Cortex of kidney (tissue), 1 donor: ENCODE data around the gene OR1F1.
"Not testable (repeated sequence)": the region's sequence is repeated elsewhere in the genome, so short reads cannot be mapped to it uniquely, and the experiment has no call there.

ENCODE experiments used
- DNase-seq: peaks from one replicate; lab custom pipeline; 2025; lab: John Stamatoyannopoulos, UW

Gene OR1F1

DNA sequence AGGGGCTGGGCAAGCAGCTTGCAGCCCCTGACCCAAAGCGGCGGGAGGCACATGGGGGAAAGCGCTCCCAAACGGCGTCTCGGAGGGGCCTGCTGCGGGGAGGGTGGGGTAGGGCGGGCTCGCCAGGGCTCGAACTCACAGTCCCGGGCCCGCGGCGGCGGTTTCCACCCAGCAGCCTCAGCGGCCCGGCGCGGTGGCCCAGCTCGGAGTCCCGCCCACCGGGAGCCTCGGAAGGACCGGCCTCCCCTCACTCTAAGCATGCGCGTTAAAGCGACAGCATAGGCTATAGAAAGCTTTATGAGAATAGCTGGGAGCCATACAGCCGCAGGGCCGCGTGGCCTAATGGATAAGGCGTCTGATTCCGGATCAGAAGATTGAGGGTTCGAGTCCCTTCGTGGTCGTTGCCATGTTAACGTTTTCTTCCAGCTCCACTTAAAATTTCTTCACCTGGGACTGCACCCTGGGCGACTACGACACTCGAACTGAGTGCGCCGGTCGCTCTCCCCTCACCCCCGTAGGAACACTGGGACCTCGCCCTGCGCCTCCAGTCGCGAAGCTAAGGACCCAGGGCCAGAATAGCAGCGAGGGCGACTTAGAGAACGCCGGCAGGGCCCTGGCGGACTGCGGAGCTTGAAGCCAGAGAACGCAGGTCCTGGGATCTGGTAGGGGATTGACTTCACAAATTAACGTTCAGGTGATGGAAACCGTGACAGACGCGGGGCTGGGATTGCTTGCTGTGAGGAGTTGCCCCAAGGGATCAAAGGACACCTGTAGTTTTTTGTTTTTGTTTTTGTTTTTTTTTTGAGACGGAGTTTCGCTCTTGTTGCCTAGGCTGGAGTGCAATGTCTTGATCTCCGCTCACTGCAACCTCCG is 37.4 kb upstream of the OR1F1 start:
- no peak for DNase-seq

DNA sequence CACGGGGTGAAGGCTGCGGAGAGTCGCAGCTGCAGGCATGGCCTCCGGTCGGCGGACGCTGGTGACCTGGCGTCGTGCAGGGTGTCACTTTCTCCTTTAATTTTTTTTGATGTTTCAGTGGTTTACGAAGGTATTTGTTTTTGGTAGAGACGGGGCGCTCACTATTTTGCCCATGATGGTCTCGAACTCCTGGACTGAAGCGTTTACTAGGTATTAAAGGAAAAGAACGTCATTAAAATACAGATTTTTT is 36.1 kb upstream of the OR1F1 start:
- DNase-seq, result no peak

DNA sequence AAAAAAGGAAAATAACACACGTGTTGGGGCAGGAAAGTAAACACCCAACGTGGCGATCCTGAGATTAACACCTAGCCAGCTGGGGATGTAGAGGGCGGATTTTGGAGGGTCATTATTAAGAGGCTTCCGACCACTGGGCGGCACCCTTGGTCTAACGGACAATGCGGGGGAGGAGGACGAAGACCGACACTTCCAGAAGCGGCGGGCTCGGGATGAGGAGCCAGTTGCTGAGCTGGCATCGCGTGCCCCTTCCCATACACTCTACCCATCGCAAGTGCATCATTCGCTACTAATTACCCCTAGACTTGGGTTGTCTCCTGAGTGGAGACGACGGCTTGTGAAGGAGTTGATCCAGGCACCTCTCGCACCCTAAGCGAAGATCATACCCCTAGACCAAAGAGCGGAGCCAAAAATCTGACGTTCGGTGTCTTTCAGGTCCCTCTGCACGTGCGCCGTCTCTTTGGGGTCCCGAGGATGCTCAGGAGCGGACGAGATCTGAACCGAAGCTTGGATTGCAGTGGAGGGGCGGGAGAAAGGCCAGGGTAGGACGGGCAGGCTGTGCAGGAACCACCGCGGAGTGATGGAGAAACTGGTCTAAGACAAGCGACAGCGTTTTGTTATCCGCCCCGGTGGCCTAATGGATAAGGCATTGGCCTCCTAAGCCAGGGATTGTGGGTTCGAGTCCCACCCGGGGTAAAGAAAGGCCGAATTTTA is 35.6 kb upstream of the OR1F1 start:
- no peak for DNase-seq

DNA sequence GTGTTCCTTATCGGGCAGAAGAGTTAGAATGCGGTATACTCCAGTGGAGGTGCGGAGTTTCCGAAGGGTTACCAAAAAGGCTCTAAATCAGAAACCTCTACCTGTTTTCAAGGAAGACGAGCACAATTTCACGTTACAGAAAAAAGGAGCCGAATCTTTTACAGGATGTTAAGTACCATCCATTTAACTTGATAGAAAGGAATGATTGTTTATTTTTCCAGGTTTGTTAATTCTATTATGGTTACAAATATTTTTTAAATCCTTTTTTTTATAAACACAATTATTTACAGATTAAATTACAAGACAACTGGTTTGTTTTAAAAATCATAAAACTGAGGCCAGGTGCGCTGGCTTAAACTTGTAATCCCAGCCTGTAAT is 35.0 kb upstream of the OR1F1 start:
- no peak for DNase-seq

DNA sequence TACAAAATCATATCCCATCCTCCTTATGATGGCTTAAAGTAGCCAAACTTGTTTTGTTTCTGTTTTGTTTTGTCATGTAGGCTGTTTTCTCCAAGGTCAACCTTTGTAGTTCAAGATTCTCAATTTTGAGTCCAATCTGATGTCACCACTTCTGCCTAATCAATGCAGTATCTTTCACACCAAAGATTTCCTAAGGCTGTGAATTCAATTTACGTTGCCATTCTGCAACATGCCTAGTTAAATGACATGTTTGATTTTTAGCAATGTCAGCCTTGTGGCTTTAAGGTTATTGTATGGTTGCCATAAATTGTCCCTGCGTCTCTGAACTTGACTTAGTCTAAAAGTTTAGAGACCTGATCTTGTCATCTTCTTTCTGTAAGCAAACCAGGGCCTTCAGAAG is 32.8 kb upstream of the OR1F1 start:
- no peak for DNase-seq

DNA sequence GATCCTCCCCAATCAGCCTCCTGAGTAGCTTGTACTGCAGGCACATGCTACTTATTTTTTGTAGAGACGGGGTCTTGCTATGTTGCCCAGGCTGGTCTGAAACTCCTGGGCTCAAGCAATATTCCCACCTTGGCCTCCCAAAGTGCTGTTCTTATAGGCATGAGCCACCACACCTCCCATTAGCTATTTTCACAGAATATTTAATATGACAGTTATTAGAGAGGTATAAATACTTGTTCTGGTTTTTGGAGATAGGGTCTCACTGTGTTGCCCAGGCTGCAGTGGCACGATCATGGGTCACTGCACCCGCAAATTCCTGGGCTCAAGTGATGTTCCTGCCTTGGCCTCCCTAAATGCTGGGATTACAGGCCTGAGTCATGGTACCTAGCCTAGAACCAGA is 32.0 kb upstream of the OR1F1 start:
- DNase-seq, result no peak

DNA sequence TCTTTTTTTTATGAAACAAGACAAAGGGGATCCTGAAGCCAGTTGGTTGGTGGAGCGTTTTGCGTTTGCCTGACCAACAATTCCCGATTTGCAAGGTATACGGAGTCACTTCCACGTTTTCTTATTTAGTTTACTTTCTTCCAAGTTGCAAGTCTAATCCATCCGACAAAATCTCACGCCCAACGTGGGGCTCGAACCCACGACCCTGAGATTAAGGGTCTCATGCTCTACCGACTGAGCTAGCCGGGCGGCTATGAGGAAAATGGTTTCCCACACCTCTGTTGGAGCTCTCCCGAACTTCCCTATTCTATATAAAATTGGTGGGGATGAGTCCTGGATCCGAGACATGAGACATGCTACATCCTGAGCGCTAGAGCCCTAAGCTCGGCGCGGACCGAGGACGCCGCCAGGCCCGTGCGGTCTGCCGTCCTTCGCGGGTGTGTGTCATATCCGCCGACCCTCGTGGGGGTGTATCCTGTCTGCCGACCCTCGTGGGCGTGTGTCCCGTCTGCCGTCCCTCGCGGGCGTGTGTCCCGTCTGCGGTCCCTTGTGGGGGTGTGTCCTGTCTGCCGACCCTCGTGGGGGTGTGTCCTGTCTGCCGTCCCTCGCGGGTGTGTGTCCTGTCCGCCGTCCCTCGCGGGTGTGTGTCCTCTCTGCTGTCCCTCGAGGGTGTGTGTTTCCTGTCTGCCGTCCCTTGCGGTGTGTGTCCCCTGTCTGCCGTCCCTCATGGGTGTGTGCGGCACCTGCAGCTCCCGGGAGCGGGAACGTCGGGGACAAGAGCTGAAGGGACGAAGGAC is 30.6 kb upstream of the OR1F1 start:
- DNase-seq, result no peak

DNA sequence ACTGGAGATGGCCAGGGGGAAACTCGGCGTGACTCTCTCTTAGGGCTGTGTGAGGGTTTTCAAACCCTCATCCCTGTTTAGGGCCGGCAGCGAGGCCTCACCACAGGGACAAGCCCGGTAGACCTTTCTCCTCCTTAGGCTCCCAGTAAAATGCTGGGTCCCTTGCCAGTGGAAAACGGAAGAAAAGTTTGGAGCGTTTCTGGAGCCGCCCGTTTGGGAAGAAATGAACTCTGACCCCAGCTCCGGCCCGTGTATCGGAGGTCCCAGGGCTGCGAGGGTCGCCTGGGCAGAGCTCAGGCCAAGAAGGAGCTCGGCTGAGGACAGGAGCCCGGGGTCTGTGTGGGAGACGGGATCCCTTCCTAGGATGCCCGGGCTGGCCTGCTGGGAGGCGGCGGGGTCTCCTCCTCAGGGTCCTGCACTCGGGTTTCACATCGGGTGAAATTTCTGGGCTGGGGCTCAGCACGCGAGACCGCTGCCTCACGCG is 29.9 kb upstream of the OR1F1 start:
- DNase-seq, result no peak

DNA sequence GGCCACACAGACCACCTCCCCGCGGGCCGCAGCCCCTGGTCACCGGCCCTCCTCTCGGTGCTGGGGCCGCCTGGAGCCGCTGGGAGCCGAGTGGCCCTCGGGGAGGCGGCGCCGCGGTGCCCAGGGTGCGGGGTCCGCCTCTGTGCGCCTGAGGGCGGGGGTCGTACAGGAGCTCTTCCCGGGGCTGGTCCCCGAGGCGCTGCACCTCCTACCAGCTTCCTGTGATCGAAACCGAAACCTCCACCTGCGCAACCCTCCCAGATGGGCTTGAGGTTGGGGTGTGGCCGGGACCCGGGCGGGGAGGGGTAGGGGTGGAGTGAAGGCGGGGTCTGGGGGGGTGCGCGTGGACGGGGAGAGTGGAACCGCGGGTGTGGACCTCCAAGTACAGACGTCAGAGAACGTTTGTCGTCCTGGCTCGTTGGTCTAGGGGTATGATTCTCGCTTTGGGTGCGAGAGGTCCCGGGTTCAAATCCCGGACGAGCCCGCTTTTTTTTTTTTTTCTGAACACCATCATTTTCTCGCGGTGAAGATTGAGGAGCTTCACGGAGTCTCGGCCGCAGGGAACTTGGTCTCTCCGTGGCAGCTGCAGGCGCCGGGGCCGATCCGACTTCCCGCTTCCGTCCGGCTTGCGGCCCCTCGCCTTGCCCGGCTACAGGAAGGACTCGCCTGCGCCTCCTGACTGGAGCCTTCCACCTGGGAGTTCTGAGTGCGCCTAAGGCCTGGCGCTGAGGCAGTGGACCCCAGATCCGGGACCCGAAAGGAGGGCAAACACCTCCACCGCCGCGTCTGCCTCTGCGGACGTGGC is 29.3 kb upstream of the OR1F1 start:
- no peak for DNase-seq

DNA sequence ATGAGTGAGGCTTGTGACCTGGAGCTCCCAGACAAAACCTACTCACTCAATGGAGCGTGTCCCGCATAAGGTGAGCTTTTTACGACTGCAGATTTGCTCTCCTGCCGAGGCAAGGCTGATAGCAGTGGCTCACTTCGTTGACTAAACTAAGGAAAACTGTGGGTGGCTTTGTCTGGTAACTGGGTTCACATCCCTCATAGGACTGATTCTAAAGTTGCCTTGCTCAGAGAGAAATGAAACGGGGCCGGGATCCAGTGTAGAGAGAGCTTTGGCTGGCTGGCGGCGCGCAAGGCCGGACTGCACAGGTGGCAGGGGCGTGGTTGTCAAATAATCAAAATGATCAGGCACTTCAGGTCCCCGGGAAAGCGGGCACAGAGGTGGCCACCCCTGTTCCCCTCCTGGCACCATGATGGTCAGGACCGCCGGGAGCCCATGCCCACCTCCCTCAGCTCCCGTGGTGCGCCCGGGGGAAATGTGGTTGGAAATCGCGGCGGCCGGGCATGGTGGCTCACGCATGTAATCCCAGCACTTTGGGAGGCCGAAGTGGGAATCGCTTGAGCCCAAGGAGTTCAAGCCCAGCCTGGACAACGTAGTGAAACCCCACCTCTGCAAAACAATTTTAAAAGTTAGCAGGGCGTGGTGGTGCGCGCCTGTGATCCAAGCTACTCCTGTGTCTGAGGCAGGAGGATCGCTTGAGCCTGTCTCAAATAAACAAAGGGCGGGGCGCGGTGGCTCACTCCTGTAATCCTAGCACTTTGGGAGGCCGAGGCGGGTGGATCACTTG is 26.6 kb upstream of the OR1F1 start:
- DNase-seq, result no peak

DNA sequence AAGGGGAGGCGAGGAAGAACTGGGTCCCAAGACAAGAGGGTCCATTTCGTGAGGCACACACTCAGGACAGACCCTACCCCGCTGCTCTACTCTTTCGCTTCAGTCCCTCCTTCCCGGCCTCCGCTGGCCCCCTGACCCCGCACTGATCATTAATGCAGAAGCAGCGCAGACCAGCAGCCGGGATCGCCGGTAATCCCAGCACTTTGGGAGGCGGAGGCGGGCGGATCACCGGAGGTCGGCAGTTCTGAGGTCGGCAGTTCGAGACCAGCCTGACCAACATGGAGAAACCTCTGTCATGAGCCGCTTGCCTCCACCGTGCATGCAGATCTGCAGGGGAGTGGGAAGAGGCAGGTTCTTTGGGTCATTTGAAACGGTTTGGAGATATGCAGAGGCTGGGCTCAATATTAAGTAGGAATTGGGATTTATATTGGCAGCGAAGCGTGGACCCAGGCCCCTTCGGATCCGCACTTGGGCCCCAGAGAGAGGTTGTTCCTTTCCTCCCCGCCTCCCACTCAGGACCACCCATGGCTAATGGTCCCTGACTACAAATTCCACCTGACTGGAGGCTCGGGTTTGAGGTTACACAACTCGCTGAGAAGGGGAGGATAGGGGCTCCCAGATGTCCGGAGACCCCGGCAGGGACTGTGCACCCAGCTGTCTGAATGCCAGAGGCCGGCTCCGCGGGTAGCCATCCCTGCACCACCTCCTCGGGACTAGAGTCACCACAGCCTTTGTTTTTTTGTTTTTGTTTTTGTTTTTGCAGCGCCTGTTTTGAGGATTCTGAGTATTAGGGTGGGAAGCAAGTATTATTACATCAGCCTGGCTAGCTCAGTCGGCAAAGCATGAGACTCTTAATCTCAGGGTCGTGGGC is 23.6 kb upstream of the OR1F1 start:
- DNase-seq, result no peak

DNA sequence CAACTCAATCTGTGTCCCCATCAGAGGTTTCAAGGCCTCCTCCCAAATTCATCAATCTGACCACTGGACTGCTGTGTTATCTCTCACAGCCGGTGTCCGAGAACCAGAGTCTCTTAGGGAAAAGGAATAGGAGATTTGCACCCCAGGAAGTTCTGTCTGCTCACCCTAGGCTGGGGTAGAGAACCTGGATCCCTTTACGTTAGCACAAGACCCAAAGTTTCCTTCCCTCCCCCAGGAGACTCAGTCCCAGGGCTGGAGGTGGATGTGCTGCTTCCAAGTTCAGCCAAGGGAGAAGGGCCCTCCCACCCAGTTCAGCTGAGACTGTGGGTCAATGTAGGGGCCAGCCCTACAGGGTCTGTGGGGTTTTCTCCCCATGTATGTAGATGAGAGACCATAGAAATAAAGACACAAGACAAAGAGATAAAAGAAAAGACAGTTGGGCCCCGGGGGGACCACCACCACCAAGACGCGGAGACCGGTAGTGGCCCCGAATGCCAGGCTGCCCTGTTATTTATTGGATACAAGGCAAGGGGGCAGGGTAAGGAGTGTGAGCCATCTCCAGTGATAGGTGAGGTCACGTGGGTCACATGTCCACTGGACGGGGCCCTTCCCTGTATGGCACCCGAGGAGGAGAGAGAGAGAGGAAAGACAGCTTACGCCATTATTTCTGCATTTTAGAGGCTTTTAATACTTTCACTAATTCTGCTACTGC is 22.7 kb upstream of the OR1F1 start:
- DNase-seq, result no peak

DNA sequence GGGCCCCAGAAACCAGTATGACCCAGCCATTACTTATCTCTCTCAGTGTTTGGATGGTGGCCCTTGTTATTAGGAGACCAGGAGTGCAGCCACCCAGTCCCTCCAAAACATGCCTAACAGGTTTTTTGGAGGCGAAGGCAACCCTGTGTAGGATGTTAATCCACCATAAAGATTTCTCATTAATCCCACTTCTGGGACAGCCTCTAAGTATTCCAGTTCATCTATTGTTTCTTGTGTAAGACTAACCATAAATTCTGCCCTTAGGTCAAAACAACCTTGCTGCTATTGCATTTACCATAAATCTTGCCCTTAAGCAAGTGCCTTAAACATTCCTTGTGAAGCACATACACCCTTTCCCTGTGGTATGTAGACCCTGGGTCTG is 21.5 kb upstream of the OR1F1 start:
- no peak for DNase-seq

DNA sequence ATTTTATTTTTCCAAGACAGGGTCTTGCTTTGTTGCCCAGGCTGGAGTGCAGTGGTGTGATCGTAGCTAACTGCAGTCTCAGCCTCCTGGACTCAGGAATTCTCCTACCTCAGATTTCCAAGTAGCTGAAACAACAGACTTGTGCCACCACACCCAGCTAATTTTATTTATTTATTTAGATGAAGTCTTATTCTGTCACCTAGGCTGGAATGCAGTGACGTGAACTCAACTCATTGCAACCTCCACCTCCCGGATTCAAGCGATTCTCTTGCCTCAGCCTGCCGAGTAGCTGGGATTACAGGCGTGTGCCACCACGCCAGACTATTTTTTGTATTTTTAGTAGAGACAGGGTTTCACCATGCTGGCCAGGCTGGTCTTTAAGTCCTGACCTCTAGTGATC is 19.3 kb upstream of the OR1F1 start:
- not testable (repeated sequence) for DNase-seq

DNA sequence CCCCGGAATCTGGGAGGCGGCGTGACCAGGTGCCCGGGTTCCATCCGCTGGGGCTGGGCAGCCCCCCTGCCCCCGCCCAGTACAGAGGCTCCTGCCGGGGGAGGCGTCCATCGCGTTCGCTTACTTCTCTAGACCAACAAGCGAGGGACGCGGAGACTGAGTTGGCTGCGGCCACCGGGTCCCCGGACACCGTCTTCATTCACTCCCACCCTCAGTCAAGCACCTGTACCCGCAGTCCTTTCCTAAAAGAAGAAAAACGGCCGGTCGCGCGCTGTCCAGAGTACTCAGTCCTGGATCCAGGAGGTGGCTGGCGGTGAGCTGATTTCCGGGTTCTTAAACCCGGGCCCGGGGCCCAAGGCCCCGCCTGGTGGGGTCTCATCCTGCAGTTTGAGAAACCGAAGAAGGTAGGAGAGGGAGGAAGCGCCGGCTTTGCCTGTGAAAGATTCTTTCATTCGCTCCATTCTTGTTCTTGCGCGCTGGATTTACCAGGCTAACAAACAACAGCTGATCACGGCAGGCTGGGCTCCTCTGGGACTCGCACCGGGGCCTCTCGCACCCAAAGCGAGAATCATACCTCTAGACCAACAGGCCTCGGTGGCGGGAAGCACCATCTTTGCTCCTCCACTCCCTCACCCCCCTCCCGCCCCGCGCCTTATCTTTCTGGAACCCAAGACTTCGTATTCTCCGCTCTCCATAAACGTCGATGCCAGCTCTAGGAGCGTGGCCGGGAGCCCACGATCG is 17.4 kb upstream of the OR1F1 start:
- DNase-seq, result no peak

DNA sequence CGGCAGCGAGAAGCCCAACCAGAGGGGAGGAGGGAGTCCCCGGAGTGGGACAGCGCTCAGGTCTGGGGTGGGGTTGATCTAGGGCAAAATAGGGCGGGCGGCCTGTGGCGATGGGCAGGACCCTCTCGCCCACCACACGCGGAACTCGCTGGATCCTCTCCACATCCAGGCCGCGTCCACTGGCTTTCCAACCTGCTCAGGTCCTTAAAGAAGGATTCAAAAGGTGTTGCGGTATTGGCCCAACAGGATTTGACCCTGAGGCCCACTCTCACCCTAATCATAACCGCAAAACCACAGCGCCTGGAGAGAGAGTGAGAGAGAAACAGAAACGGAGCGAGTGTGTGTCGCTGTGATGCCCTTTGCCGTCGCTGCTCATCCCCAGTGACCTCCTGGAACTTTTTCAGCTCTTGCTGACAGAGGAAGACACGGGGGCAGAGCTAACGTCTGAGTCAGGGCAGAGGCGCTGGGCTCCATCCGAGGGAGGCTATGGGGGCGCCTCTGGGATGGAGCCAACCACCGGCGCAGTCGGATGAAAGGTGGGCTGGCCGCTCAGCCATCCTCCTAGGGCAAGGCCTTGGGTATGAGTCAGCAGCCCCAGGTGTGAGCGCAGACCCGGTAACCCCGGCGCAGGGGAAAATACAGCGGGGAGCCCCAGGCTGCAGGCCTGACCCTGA is 16.7 kb upstream of the OR1F1 start:
- no peak for DNase-seq

DNA sequence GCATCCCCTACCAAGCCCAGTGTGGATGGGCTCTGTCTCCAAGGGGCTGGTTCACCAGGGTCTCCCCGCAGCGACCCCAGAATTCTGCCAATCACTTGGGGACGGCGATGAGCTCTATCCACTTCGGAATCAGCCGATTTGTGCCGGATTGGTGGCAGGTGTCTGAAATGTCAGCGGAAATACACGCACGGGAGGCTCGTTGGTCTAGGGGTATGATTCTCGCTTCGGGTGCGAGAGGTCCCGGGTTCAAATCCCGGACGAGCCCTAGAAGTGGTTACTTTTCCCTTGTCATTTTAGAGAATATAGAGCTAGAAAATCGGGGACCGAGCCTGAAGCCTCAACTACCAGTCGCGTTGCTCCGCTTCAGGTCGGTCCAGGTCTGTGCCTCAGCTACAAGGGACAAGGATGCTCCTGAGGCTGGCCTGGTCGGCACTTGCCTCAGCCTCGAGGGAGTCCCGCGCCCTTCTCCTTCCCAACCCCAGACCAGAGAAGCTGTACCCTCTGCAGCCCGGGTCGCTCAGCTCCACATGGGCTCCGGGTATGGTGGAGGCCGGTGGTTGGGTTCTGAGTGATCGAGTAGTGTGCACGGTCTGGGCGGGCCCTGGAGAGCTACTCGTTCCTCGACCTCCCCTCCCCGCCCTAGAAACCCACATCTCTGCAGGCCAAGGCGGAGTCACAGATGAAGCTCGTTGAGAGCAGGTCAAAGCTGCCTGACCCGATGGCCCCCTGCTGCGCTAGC is 16.0 kb upstream of the OR1F1 start:
- no peak for DNase-seq
